SKM-1 treated with dmso at 0.1 percent for 144 hours (cell line): ENCODE measurements around the gene CNNM2.

Source experiments
- DNase-seq: peaks from one replicate; lab custom pipeline; 2025; ENCODE audit not compliant: unreplicated experiment; lab: John Stamatoyannopoulos, UW

Gene CNNM2

DNA sequence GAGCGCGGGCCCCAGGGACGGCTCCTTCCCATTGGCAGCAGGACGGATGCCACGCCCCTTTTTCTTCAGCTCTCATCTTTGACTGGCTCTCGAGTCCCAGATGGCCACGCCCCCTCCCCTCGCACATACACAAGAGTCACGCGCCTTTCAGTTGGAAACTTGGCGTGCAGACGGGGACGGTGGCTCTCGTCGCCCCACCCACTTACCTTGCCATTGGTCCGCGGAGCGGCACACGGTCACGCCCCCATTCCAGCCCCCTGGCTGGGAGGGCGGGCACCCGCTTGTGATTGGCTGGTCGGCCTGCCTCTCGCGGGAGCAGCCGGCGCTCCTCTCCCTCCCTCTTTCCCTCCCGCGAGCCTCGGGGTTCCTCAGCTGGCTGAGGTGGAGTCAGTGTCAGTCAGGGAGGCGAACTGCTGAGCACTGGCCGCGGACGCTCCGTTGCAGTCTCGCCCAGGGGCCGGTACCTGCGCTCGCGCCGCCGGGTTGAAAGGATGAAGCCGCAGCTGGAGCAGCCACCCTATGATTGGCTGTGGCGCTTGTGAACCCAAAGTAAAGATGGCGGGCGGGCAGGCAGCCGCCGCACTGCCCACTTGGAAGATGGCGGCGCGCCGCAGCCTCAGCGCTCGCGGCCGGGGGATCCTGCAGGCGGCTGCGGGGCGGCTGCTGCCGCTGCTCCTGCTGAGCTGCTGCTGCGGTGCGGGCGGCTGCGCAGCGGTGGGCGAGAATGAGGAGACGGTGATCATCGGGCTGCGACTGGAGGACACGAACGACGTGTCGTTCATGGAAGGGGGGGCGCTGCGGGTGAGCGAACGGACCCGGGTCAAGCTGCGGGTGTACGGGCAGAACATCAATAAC lies at the start of gene CNNM2:
Gene CNNM2 (plus strand): TSS at position 333 of the 855 bp plus-strand sequence. CDS start 187 bp downstream, at position 520.
- DNase-seq = peak; percentile 99

DNA sequence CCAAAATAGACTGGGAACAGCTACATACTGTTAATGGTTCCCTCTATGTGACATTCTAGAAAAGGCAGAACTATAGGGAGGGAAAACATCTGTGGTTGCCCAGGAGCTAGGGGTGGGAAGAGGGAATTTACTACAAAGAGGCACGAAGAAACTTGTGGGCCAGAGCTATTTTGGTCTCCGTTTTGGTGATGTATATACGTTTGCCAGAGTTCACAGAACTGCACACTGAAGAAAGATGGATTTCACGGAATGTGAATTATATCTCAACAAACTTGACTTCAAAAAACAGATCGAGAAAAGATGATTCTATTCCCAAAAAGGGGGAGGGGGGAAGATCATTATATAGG lies 49.2 kb upstream of the CNNM2 start:
- DNase-seq = no peak

DNA sequence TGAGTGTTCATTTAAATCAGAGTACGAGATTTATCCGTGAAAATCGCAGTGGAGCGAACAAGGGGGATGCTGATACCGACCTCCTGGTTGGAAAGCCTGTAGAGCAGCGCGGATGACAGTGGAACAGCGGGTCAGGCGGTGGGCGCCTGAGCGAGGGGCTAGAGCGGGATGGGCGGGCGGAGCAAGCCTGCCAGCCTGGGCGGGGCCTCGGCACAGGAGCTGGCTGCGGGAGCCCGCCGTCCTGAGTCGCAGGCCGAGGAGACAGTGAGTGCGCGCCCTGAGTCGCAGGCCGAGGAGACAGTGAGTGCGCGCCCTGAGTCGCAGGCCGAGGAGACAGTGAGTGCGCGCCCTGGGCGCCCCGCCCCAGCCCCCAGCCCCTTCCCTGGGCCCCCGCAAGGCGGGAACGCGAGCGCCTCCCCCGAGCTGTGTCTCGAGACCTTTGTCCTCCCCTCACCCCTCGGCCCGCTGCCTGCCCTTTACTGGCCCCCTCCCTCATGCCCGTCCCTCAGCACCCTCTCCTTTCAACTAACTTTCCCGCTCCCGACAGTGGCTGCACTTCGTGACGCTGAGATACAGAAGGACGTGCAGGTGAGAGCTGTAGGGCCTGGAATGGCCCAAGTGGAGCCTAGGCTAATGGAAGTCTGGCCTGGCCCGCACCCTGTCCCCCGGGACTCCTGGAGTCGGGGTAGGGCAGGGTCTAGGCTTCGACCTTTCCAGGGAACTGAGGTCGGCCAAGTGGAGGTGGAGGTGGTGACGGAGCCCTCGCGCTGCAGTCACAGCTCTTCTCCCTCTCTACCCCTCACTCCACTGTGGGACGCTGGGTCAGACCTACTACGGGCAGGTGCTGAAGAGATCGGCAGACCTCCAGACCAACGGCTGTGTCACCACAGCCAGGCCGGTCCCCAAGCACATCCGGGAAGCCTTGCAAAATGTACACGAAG lies 48.6 kb upstream of the CNNM2 start, which contains the start of gene AS3MT:
Gene AS3MT (plus strand): TSS at position 213 of the 941 bp plus-strand sequence. CDS start 123 bp downstream, at position 336.
- DNase-seq = no peak

DNA sequence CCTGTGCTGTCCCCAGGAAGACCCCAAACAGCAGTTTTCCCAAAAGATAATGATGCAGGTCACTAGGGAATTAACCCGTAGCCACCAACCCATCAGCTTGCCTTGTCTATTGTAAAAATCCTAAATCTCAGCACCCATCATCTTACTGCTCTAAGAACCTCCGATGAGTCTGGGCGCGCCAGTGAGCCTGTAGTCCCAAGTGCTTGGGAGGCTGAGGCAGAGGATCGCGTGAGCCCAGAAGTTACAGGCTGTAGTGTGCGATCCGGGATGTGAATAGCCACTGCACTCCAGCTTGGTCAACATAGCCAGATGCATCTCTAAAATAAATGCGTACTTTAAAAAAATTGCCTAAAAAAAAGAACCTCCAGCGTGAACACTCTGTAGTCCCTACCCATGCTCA lies 47.9 kb upstream of the CNNM2 start:
- no peak for DNase-seq

DNA sequence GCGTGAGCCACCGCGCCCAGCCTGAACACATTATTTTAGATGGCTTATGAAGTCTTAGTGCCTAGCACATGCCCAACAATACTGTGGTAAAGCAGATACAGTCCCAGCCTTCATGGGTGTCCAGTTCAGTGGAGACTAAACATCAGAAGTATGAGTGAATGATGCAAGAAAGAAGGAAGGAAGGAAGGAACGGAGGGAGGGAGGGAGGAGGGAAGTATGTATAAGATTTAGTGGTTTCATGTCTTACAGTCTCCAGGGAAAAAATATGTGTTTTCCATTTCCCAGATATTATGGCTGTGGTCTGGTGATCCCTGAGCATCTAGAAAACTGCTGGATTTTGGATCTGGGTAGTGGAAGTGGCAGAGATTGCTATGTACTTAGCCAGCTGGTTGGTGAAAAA lies 45.9 kb upstream of the CNNM2 start:
- no peak for DNase-seq

DNA sequence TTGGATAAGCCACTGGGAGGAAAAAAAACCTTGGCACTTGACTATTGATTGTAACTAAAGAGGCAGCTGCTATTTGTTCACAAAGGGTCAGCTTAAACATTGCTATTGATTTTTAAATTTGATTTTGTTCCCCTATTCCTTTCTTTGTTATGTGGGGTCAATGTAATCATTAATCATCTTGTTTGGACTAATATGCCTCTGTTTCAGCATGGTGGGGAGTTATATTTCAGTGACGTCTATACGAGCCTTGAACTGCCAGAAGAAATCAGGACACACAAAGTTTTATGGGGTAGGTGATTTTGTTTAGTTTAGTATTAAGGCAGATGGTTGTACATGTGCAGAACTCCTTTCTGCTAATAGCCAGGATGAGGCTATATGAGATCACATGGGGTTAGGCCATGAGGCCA lies 41.3 kb upstream of the CNNM2 start:
- no peak for DNase-seq

DNA sequence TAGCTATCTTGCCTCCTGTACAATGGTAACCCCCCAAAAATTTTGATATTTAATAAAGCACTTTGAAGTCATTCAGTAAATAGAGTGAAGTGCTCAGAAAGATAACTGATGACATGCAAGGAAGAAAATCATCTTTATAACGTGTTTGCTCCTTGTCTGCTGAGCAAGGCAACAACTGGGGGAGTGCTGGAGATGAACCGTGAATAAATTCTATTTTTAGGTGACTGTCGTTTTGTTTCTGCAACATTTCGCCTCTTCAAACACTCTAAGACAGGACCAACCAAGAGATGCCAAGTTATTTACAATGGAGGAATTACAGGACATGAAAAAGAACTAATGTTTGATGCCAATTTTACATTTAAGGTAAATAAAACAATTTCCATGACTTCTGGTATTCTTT lies 39.5 kb upstream of the CNNM2 start:
- DNase-seq = no peak

DNA sequence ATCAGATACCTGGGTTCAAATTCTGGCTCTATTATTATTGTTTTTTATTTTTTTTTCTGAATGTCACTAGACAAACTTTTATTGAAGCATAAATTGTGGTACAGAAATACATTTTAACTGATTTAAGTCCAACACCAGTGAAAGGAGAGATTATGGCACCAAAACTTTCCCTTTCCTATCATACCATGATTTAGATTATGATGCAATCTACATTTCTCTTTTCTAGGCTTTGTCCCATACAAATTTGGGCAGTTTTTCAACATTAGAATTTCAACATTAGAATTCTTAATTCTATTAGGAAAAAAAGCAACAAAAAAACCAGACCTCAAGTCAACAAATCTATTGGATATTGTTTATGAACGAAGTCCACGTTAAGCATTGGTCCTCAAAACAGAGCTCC lies 37.8 kb upstream of the CNNM2 start:
- no peak for DNase-seq

DNA sequence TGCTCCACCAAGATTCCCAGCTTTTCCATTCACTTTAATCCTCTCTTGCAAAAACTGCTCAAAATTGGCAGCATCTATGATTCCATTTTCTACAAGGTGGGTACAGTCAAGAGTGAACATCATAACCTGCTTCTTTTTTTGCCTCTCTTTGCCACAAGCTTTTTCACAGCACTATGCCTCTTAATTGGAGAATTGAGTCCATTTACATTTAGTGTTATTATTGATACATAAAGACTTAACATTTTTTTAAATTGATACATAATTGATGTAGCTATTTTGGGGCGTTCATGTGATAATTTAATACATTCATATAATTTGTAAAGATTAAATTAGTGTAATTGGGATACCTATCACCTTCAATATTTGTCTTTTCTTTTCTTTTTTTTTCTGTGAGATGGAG lies 30.0 kb upstream of the CNNM2 start:
- DNase-seq = no peak

DNA sequence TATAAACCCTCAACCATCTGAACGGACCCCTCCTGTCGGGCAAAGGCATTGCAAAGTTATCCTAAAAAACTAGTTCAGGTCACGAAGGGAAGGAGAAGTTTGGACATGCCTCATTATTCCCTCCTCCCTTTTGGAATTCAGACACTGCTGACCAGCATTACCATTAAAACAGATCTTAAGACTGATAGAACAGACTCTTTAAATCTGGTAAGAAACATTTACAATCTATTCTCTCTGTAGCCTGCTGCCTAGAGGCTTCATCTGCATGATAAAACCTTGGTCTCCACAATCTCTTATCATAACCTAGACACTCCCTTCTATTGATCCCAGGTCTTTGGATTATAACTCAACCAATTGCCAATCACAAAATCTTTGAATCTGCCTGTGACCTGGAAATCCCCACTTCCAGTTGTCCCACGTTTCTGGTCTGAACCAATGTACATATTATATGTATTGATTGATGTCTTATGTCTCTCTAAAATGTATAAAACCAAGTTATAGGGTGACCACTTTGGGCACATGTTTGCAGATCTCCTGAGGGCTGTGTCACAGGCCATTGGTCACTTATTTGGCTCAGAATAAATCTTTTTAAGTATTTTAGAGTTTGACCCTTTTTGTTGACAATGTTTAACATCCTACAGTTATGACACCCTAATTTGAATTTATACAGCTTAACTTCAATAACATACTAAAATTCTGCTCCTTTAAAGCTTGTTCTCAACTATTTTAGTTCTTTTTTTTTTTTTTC lies 23.5 kb upstream of the CNNM2 start:
- DNase-seq = no peak

DNA sequence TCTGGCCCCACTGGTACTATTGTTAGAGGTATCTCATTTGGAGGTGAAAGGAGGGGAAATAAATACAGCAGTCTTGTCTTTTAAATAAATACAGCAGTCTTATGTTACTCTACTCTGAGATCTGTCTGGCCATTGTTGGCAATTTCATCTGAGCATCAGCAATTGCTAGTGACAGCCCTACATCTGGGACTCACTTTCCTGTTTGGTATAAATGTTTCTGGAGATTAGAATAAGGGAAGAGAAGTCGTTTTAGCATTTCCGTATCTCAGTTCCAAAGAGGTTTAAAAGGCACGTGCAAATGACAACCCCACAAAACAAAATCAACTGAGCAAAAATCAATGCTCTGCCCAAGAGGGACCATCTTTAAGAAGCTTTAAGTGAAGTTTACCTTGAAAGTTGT lies 18.1 kb upstream of the CNNM2 start:
- no peak for DNase-seq

DNA sequence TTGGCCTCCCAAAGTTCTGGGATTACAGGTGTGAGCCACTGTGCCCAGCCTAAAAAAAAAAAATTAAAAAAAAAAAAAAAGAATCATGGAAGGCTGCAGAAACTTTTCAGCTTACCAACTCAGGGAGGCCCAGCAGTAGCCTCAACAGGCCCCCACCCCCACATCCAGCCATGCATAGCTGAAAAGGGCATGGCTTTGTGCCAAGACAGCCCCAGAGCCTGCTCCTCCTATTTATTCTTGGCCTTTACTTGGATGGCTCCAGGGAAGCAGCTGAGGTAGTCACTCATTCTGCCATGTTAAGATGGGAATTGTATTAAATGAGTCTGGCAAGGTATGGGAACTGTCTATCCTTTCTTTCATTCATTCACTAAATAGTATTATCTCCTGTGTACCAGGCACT lies 13.7 kb upstream of the CNNM2 start:
- no peak for DNase-seq

DNA sequence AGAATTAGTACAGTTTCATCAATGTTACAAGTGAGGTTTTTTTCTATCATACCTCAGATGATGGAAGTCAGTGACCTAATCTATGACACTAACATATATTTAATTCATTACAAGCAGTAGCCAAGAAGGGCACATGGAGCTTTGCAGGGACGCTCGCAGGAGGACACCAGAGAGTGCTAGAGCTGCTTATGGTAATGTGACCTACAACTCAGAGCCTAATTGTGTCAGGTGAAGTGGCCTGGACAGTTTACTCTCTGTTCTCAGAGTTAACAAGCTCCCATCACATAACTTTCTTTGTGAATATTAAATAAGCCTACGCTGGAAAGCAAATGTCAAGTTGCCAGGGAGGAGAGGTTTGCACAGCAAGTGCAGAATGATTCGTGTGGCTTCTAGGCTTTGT lies 11.6 kb upstream of the CNNM2 start:
- DNase-seq = no peak

DNA sequence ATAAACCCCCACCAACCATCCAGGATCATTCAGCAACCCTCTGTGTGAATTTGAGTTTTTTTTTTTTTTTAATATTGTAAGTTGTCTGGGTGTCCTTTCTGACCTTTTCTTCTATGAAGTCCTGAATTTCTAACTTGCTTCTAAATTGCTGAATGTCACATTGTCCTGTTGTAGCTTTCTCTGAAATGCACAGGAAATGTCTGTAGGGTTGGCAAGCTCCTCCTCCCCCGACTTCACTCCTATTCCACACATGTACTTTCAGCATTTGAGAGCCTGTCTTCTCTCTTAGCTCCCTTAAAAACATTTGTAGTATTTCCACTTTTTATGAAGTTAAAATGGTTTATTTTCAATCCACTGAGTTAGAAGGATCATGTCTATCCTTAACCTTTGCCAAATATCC lies 3.3 kb upstream of the CNNM2 start:
- DNase-seq = no peak

DNA sequence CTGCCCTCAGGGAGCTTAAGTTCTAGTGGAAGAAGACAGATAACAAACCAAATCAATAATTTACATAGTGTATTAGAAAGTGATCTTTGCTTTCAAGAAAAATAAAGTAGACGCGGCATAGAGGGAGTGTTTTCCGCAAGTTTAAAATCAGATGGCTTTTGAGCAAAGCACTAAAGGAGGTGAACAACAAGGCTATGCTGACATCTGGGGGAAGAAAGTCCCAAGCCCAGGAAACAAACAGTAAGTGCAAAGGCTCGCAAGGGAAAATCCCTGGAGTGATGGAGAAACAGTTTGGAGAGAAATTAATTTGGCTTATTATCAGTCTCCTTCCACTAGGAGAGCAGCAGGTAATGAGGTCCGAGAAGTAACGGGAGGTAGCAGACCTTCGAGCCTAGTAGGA lies 1.9 kb upstream of the CNNM2 start:
- DNase-seq = no peak

DNA sequence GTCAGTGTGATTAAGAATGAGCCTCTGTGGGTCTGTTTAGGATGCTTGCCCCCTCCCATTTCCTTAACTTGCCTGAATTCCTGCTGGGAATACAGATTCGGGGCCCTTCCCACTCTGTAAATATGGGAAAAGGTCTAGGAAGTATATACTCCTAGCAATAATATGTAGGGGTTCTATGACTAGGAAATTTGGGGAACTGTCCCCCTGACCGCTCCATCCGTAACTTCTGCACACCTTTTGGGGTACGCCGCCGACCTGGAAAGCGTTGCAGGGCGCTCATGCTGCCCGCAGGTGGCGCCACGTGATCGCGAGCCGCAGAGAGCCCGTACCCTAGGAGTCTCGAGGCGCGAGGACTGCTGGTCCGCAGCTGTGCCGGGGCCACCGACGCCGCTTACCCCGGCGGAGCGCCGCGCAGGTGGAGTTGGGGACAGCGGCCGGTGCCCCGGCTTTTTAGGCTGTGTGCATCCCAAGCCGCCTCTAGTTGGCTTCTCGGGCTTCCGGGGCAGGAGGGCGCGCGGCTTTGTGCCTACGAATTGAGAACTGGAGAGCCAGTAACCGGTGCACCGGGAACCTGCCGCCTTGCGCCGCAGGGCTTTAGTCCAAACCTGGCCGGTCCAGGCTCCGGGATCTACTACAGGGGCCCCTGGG lies 656 bp upstream of the CNNM2 start:
- DNase-seq = peak; percentile 39

DNA sequence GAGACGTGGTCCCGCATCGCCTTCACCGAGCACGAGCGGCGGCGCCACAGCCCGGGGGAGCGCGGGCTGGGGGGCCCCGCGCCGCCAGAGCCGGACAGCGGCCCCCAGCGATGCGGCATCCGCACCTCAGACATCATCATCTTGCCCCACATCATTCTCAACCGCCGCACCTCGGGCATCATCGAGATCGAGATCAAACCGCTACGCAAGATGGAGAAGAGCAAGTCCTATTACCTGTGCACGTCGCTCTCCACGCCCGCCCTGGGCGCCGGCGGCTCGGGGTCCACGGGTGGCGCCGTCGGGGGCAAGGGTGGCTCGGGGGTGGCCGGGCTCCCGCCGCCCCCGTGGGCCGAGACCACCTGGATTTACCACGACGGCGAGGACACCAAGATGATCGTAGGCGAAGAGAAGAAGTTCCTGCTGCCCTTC lies 737 bp downstream of the CNNM2 start:
- DNase-seq = no peak

DNA sequence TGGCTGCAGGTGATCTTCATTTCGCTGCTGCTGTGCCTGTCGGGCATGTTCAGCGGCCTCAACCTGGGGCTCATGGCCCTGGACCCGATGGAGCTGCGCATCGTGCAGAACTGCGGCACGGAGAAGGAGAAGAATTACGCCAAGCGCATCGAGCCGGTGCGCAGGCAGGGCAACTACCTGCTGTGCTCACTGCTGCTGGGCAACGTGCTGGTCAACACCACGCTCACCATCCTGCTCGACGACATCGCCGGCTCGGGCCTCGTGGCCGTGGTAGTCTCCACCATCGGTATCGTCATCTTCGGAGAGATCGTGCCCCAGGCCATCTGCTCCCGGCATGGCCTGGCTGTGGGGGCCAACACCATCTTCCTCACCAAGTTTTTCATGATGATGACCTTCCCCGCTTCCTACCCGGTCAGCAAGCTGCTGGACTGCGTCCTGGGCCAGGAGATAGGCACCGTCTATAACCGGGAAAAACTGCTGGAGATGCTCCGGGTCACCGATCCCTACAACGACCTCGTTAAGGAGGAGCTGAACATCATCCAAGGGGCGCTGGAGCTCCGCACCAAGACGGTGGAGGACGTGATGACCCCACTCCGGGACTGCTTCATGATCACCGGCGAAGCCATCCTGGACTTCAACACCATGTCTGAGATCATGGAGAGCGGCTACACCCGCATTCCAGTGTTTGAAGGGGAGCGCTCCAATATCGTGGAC lies 1.3 kb downstream of the CNNM2 start:
- DNase-seq = no peak

DNA sequence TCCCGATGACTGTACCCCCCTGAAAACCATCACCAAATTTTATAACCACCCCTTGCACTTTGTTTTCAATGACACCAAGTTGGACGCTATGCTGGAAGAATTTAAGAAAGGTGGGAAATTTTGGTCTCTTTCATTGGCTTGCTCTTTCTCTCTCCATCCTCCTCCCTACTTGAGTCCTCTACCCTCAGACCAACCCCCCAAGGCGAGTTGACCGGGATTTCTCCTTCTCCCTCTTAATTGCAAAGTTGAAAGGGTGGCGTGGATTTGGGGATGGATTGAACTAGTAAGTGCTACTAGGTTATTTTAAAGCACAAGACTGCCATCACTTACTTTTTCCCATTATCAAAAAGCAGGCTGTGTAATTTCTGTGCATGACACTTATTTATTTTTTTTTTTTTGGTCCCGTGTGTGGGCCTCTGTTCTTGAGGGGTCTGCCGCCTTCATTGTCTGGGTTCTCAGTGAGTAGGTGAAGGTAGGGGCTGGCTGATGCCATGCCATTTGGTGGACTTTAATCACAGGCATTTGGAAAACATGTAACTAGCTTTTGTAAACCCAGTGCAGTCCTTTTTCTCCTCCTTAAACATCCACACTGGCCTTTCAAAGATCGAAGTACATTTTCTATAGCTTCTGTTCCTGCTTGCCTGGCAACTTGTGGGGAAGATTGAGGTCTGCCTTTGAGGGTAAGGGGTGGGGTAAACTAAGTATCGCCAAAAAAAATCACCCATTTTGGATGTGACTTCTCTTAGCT lies 2.1 kb downstream of the CNNM2 start:
- DNase-seq = no peak
